Dermis microvascular lymphatic vessel endothelial cell (primary cell): Measurements from ENCODE around the gene SUPT20HL1. TPM values are rescaled to one million over a fixed set of nuclear protein-coding genes. Genes with fewer than 3 reads are reported as not detected.

ENCODE experiments used
- DNase-seq, 2 donors: peaks; one replicate each; pipeline versions ENCODE4 v3.0.0 to v3.0.0-alpha.2; 2010; ENCODE audit warnings: low read depth in 2 of 2
- total RNA-seq: library from RNA; depleted of rRNA; stranded (reverse); fragments of >200 nt; gene quantifications from 2 replicates; pipeline ENCODE4 v1.2.1, GENCODE V29; 2014

The SUPT20HL1 gene
- total RNA-seq, 1 donor from 2014 or later: not detected

- DNase-seq: peak; percentile 45 to 54
Observed at GRCh38 chrX:24396236-24396930, 35.9 kb downstream of the SUPT20HL1 start.

GRCh38 chrX:24396931-24397279, 36.5 kb downstream of the SUPT20HL1 start:
- no peak for DNase-seq

- DNase-seq: no peak
Observed at GRCh38 chrX:24398766-24399165, 38.3 kb downstream of the SUPT20HL1 start.

- no peak for DNase-seq
Observed at GRCh38 chrX:24399550-24399949, 39.1 kb downstream of the SUPT20HL1 start.

GRCh38 chrX:24405959-24406358, 45.5 kb downstream of the SUPT20HL1 start:
- no peak for DNase-seq

Other genes starting within 250 kb of the SUPT20HL1 start
- 47.4 and 57.3 TPM in 2 replicates for gene ZFX, start 210.9 kb upstream of the SUPT20HL1 start, total RNA-seq
- gene SUPT20HL2, start 46.6 kb upstream of the SUPT20HL1 start, total RNA-seq: not detected in 2 replicates
- 3.0 and 3.7 TPM in 2 replicates for gene PDK3, start 104.6 kb downstream of the SUPT20HL1 start, total RNA-seq